Measurements from ENCODE around the gene CEP41. TPM values are rescaled to one million over a fixed set of nuclear protein-coding genes. Genes with fewer than 3 reads are reported as not detected.

Gene CEP41
- total RNA-seq, 1 experiment from 2014 or later: 7.1 TPM

GRCh38 chr7:130476297-130477150 is 35.7 kb upstream of the CEP41 start:
- Mint-ChIP-seq H3K27me3 (ENCODE audit: low read depth) (no peaks in the 10 kb centered on the region; the same call in 1 of the 2 replicates), H3K27ac (no peak overlapping the region), H3K36me3 (no peaks in the 10 kb centered on the region), H3K9me3 (peaks cover 8% of the 10 kb centered on the region; the same call in 1 of the 2 replicates), H3K4me1 (peaks cover 23% of the 10 kb centered on the region), H3K4me3 (no peak overlapping the region)
- CTCF ChIA-PET: interaction anchor here (1.1 kb wide), 1 partner anchor 9 kb away, joined by 3 read pairs; no protein-coding TSS in a partner anchor
- DNase-seq (ENCODE audit: low spot score) (no peak), ATAC-seq (no peak; the same call in 1 of the 2 replicates)
- POLR2A ChIA-PET: no interaction called here
- TF ChIP-seq ZNF671 (CRISPR knock-in tag; IDR thresholded peaks at IDR 0.05) (no peak), CREM (CRISPR knock-in tag; IDR thresholded peaks at IDR 0.05) (no peak), IRF2 (CRISPR knock-in tag; IDR thresholded peaks at IDR 0.05; ENCODE audit: borderline replicate concordance, low read depth) (no peak), AFF4 (CRISPR knock-in tag; IDR thresholded peaks at IDR 0.05; ENCODE audit: borderline replicate concordance) (no peak), ZNF138 (CRISPR knock-in tag; conservative IDR thresholded peaks at IDR 0.05) (no peak), TEAD1 (CRISPR knock-in tag; IDR thresholded peaks at IDR 0.05) (no peak), GTF2I (CRISPR knock-in tag; conservative IDR thresholded peaks at IDR 0.05) (no peak)

- Mint-ChIP-seq H3K4me3 (no peak overlapping the region), H3K27ac (no peak overlapping the region), H3K36me3 (no peaks in the 10 kb centered on the region), H3K4me1 (peaks cover 23% of the 10 kb centered on the region), H3K27me3 (ENCODE audit: low read depth) (no peaks in the 10 kb centered on the region; the same call in 1 of the 2 replicates), H3K9me3 (peaks cover 8% of the 10 kb centered on the region; the same call in 1 of the 2 replicates)
- CTCF ChIA-PET: interaction anchor here (1.1 kb wide), 1 partner anchor 10 kb away, joined by 3 read pairs; no protein-coding TSS in a partner anchor
- TF ChIP-seq IRF1 (CRISPR knock-in tag; IDR thresholded peaks at IDR 0.05) (no peak), NFE2L1 (CRISPR knock-in tag; IDR thresholded peaks at IDR 0.05) (no peak), NR3C1 (CRISPR knock-in tag; conservative IDR thresholded peaks at IDR 0.05; ENCODE audit: low read depth) (no peak), FOXJ3 (CRISPR knock-in tag; IDR thresholded peaks at IDR 0.05; ENCODE audit: borderline replicate concordance) (no peak), ATF3 (CRISPR knock-in tag; conservative IDR thresholded peaks at IDR 0.05) (no peak), ATF6 (CRISPR knock-in tag; IDR thresholded peaks at IDR 0.05) (no peak), FOXP4 (CRISPR knock-in tag; IDR thresholded peaks at IDR 0.05) (no peak), ZNF317 (CRISPR knock-in tag; IDR thresholded peaks at IDR 0.05; ENCODE audit: borderline replicate concordance, low read depth) (no peak), ZBTB21 (CRISPR knock-in tag; IDR thresholded peaks at IDR 0.05; ENCODE audit: borderline replicate concordance) (no peak), ZBTB43 (CRISPR knock-in tag; IDR thresholded peaks at IDR 0.05) (no peak), SP1 (CRISPR knock-in tag; conservative IDR thresholded peaks at IDR 0.05) (no peak), HMGXB4 (CRISPR knock-in tag; IDR thresholded peaks at IDR 0.05) (no peak), TP53 (CRISPR knock-in tag; IDR thresholded peaks at IDR 0.05) (no peak), CDX4 (CRISPR knock-in tag; IDR thresholded peaks at IDR 0.05; ENCODE audit: borderline replicate concordance) (no peak)
- DNase-seq (ENCODE audit: low spot score) (no peak), ATAC-seq (no peak)
- POLR2A ChIA-PET: no interaction called here
Observed at GRCh38 chr7:130475776-130476175, 35.0 kb upstream of the CEP41 start.
